ENCODE results near the gene ATF6.

GRCh38 chr1:161722406-161722805 is 43.7 kb upstream of the ATF6 start:
- no peak for TF ChIP-seq POLR2A (IDR thresholded peaks at IDR 0.05; ENCODE audit: low read depth, low read length)
- TF ChIP-seq POLR2AphosphoS5 (IDR thresholded peaks at IDR 0.05; ENCODE audit: insufficient read depth, low read depth, low read length): no peak
- no peak for TF ChIP-seq CTCF (IDR thresholded peaks at IDR 0.05; ENCODE audit: extremely low read depth in 1 of 2, insufficient read depth in 1 of 2, low read depth in 1 of 2, low read length in 2 of 2)
- no peak for TF ChIP-seq JUN (IDR thresholded peaks at IDR 0.05; ENCODE audit: borderline replicate concordance, insufficient read depth, insufficient read length, low read depth)
- TF ChIP-seq, protein P1, sequence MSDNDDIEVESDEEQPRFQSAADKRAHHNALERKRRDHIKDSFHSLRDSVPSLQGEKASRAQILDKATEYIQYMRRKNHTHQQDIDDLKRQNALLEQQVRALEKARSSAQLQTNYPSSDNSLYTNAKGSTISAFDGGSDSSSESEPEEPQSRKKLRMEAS (IDR thresholded peaks at IDR 0.05; ENCODE audit: insufficient read depth, insufficient read length): no peak
- TF ChIP-seq EZH2 (IDR thresholded peaks at IDR 0.05; ENCODE audit: borderline replicate concordance, low read depth, low read length, severe bottlenecking): no peak
- TF ChIP-seq MYC (IDR thresholded peaks at IDR 0.05; ENCODE audit: low read depth, low read length): no peak

Data from endothelial cell of umbilical vein (primary cell).